T-helper 17 cell (primary cell): ENCODE measurements around the gene EFCAB13. TPM values are rescaled to one million over a fixed set of nuclear protein-coding genes. Genes with fewer than 3 reads are reported as not detected.
"Not testable (repeated sequence)": the region's sequence is repeated elsewhere in the genome, so short reads cannot be mapped to it uniquely, and the experiment has no call there.

Experiments
- ATAC-seq: fragments of 150-1000 bp; cut with Tn5 transposase; 2 replicates; pipeline ENCODE4 v1.10.0; 2021; ENCODE audit warnings: mild to moderate bottlenecking, moderate library complexity
- DNase-seq, 3 donors: peaks; one replicate each; pipeline versions ENCODE4 v3.0.0 to v3.0.0-alpha.2; 2020 to 2021
- H3K9me3 ChIP-seq: one replicate; pipeline ENCODE4 v1.7.0; 2013; ENCODE audit warnings: low read length, mild to moderate bottlenecking; ENCODE audit not compliant: control insufficient read depth, poor library complexity, severe bottlenecking
- H3K27ac Mint-ChIP-seq: one replicate; pipeline ENCODE4 v1.8.0; 2022; ENCODE audit warnings: mild to moderate bottlenecking, moderate library complexity, mixed read lengths
- H3K27me3 Mint-ChIP-seq: one replicate; pipeline ENCODE4 v1.8.0; 2022; ENCODE audit warnings: mixed read lengths
- H3K36me3 Mint-ChIP-seq: one replicate; pipeline ENCODE4 v1.8.0; 2022; ENCODE audit warnings: low read depth, mixed read lengths
- H3K4me1 Mint-ChIP-seq: one replicate; pipeline ENCODE4 v1.8.0; 2022; ENCODE audit warnings: mild to moderate bottlenecking, mixed read lengths
- H3K4me3 Mint-ChIP-seq: one replicate; pipeline ENCODE4 v1.8.0; 2022; ENCODE audit warnings: mild to moderate bottlenecking, moderate library complexity, mixed read lengths
- total RNA-seq, 4 donors: library from RNA in 2 of 4; stranded (reverse) in 2 of 4; gene quantifications; one replicate each; pipeline ENCODE4 v1.2.3 and lab custom pipeline; 2022 to 2026

Gene EFCAB13
- total RNA-seq, 2 donors from 2014 or later: 6.8 to 9.2 TPM

- H3K36me3 Mint-ChIP-seq: peaks cover 4% of the 10 kb centered on the region
- no peaks in the 10 kb centered on the region for H3K9me3 ChIP-seq
- H3K27ac Mint-ChIP-seq: no peak overlapping the region
- peaks cover 11% of the 10 kb centered on the region for H3K27me3 Mint-ChIP-seq
- no peak overlapping the region for H3K4me3 Mint-ChIP-seq
- ATAC-seq: no peak
- H3K4me1 Mint-ChIP-seq: no peaks in the 10 kb centered on the region
- DNase-seq: no peak
Measured at GRCh38 chr17:47427985-47428384, 104.2 kb downstream of the EFCAB13 start.

DNA sequence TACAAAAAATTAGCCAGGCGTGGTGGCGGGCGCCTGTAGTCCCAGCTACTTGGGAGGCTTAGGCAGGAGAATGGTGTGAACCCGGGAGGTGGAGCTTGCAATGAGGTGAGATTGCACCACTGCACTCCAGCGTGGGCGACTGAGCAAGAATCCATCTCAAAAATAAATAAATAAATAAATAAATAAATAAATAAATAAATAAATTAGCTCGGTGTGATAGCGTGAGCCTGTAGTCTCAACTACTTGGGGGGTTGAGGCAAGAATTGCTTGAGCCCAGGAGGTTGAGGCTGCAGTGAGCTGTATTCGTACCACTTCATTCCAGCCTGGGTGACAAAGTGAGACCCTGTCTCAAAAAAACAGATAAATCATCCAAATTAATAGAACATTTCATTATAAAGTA is 108.5 kb downstream of the EFCAB13 start:
- not testable (repeated sequence) for H3K36me3 Mint-ChIP-seq, DNase-seq, H3K4me3 Mint-ChIP-seq, H3K9me3 ChIP-seq, H3K4me1 Mint-ChIP-seq, H3K27me3 Mint-ChIP-seq, ATAC-seq, H3K27ac Mint-ChIP-seq

DNA sequence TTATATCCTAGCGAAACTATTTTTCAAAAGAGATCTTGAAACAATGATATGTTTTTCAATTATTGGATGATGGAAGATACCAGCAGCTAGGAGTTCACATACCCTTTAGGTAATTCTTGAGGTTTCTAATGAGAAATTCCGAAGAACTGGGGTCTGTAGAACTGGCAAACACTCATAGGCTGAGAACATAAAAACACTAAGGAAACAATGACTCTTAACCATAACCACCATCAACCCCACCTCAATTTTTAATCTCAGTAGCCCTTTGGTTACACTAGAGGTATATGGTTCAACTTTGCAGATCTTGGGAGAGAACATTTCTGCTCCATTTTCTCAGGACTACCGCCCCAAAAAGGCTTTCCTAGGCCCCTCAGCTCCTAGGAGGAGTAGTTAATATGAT is 141.4 kb downstream of the EFCAB13 start:
- H3K4me3 Mint-ChIP-seq: no peak overlapping the region
- ATAC-seq: no peak
- no peaks in the 10 kb centered on the region for H3K36me3 Mint-ChIP-seq
- no peak for DNase-seq
- no peaks in the 10 kb centered on the region for H3K27me3 Mint-ChIP-seq
- no peak overlapping the region for H3K27ac Mint-ChIP-seq
- H3K4me1 Mint-ChIP-seq: peaks cover 7% of the 10 kb centered on the region
- no peaks in the 10 kb centered on the region for H3K9me3 ChIP-seq

DNA sequence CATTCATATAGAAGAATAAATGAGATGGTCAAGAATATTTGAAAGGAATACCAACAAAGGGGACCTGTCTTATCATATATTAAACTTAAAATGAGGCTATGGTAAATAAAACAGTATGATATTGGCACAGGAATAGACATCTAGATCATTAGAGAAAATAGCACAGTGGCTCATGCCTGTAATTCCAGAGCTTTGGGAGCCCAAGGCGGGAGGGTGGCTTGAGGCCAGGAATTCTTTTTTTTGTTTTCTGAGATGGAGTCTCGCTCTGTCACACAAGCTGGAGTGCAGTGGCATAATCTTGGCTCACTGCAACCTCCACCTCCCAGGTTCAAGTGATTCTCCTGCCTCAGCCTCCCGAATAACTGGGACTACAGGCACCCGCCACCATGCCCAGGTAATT is 143.2 kb downstream of the EFCAB13 start:
- DNase-seq, H3K27me3 Mint-ChIP-seq, H3K36me3 Mint-ChIP-seq, ATAC-seq, H3K9me3 ChIP-seq, H3K27ac Mint-ChIP-seq, H3K4me1 Mint-ChIP-seq, H3K4me3 Mint-ChIP-seq: not testable (repeated sequence)

DNA sequence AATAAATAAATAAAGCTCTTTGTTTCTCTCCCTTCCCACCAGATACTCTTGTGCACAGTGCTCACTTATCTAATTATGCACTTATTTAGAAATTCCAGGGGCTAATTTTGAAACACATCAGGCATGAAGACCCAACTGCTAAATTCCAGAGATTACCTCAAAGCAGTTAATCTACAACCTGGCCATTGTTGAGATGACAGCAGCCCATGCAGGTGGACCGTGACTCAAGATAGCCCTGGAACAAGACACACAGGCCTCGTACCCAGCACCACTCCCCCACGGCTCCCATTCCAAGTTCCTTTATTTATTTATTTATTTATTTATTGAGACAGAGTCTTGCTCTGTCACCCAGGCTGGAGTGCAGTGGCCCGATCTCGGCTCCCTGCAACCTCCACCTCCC is 147.1 kb downstream of the EFCAB13 start:
- H3K27ac Mint-ChIP-seq: no peak overlapping the region
- no peak overlapping the region for H3K4me3 Mint-ChIP-seq
- ATAC-seq (no peak), DNase-seq (no peak)
- H3K27me3 Mint-ChIP-seq: no peaks in the 10 kb centered on the region
- no peaks in the 10 kb centered on the region for H3K9me3 ChIP-seq
- H3K36me3 Mint-ChIP-seq: no peaks in the 10 kb centered on the region
- H3K4me1 Mint-ChIP-seq: no peaks in the 10 kb centered on the region

GRCh38 chr17:47472073-47472472 is 148.3 kb downstream of the EFCAB13 start:
- H3K27ac Mint-ChIP-seq, H3K27me3 Mint-ChIP-seq, H3K36me3 Mint-ChIP-seq, DNase-seq, H3K4me1 Mint-ChIP-seq, H3K4me3 Mint-ChIP-seq, ATAC-seq, H3K9me3 ChIP-seq: not testable (repeated sequence)

Other genes with a start within 250 kb of the EFCAB13 start
- gene CDC27, start 134.7 kb upstream of the EFCAB13 start, total RNA-seq: 10 to 100 TPM; 50.1 to 61.6 TPM
- gene MYL4, start 114.6 kb upstream of the EFCAB13 start, total RNA-seq: not detected
- 100 to 1,000 TPM in 1 of 2 donors, 1 to 10 TPM in 1; 7.8 to 283 TPM for gene ITGB3, start 70.1 kb upstream of the EFCAB13 start, total RNA-seq
- gene NPEPPS, start 207.2 kb downstream of the EFCAB13 start, total RNA-seq: 100 to 1,000 TPM in 1 of 2 donors, 10 to 100 TPM in 1; 88.3 to 100 TPM